Thyroid gland (tissue), 4 donors: ENCODE data around the gene ZNF687. TPM values are rescaled to one million over a fixed set of nuclear protein-coding genes. Genes with fewer than 3 reads are reported as not detected.
A peak's percentile ranks its signal among the peaks of the same experiment; 100 is the strongest.

Experiments used
- DNase-seq, 2 donors: peaks; one replicate each; pipeline ENCODE4 v3.0.0-alpha.2; 2019
- H3K27ac ChIP-seq, 3 donors: fragments of 200-600 bp; sonication (generic); 1 replicate in 2 of 3; 2 replicates in 1 of 3; pipeline ENCODE4 v1.5.1; 2016 to 2019; ENCODE audit warnings: mild to moderate bottlenecking in 1 of 3, moderate library complexity in 1 of 3
- H3K27me3 ChIP-seq: fragments of 200-600 bp; sonication (generic); one replicate; pipeline ENCODE4 v1.5.1; 2019
- H3K36me3 ChIP-seq, 2 donors: fragments of 200-600 bp; sonication (generic); one replicate each; pipeline ENCODE4 v1.5.1; 2016 to 2019
- H3K4me1 ChIP-seq, 2 donors: fragments of 200-600 bp; sonication (generic); one replicate each; pipeline ENCODE4 v1.5.1; 2017 to 2019
- H3K4me3 ChIP-seq, 3 donors: fragments of 200-600 bp; sonication (generic); replicated peaks in 1 of 3; 1 replicate in 2 of 3; 2 replicates in 1 of 3; pipeline ENCODE4 v1.5.1; 2016; ENCODE audit warnings: mild to moderate bottlenecking in 1 of 3
- H3K9me3 ChIP-seq: fragments of 200-600 bp; sonication (generic); one replicate; pipeline ENCODE4 v1.5.1; 2017
- POLR2A ChIP-seq, 2 donors: fragments of 450-650 bp; IDR thresholded peaks; one replicate each; pipeline ENCODE4 v1.6.1; 2017; ENCODE audit warnings: antibody characterized with exemption in 2 of 2, mild to moderate bottlenecking in 2 of 2, moderate library complexity in 1 of 2
- WGBS, 2 donors: methylation state at CpG; one replicate each; pipeline ENCODE4 v1.1.5; 2017; 5-methylcytosine and 5-hydroxymethylcytosine counted together
- intact Hi-C: fragments of 100-400 bp; cut with DNase I; formaldehyde crosslinking; loops from one replicate; pipeline ENCODE4 v1.15.1; 2023
- small RNA-seq: library from RNA; depleted of rRNA; stranded (forward); fragments of <200 nt; gene quantifications from one replicate; pipeline ENCODE3, GENCODE V24; 2016
- total RNA-seq, 4 donors: library from RNA; depleted of rRNA; stranded (reverse); fragments of >200 nt; gene quantifications; one replicate each; pipeline ENCODE4 v1.2.3, GENCODE V29; 2016
- TF ChIP-seq, protein P1 (sequence below), 6 experiments: fragments of 200-600 bp in 3 of 6; fragments of 450-650 bp in 3 of 6; sonication (generic) in 3 of 6; IDR thresholded peaks; one replicate each; pipeline ENCODE4 v1.5.1; 2016 to 2019; ENCODE audit warnings: antibody characterized with exemption in 6 of 6, mild to moderate bottlenecking in 2 of 6, inconsistent platforms in 1 of 6, moderate library complexity in 1 of 6

The ZNF687 gene
- total RNA-seq, 4 donors from 2014 or later: 24.2 to 38.0 (median 33.7) TPM

DNA sequence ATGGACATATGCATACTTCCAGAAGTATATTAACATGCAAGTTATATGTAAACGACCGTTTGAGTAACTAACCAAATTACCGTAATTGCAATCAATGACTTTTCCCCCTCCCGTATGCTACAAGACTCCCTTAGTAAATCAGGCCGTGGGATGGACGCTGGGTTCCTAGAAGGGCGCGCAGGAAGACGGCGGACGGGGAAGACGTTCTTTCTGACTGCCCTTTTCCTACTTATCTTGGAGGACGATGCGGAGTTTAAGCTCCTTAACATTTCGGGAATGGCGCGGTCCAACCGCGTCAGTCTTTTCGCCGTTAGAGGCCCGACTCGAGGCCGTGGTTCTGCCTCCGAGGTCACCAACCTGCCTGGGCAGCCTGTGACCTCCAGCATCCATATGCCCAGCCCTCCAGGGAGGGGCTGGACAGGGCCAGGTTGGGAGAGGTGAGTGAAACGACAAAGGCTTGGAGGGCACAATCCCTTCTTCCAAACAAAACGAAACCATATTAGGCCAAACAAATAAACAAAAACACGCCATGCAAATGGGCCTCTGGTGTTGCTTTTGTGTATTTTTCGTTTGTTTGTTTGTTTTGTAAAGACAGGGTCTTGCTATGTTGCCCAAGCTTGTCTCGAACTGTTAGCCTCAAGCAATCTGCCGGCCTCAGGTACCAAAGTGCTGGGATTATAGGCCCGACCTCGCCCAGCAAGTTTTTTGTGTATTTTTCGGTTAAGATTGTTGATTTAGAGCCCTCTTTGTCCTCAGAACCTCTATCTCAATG, 46.0 kb downstream of the ZNF687 start:
- H3K27me3 ChIP-seq: no peaks in the 10 kb centered on the region
- peak overlapping the region; percentile 23 to 94 (median 87) for H3K27ac ChIP-seq
- H3K36me3 ChIP-seq: no peaks in the 10 kb centered on the region
- TF ChIP-seq POLR2A (IDR thresholded peaks at IDR 0.05): no peak
- TF ChIP-seq, protein P1, sequence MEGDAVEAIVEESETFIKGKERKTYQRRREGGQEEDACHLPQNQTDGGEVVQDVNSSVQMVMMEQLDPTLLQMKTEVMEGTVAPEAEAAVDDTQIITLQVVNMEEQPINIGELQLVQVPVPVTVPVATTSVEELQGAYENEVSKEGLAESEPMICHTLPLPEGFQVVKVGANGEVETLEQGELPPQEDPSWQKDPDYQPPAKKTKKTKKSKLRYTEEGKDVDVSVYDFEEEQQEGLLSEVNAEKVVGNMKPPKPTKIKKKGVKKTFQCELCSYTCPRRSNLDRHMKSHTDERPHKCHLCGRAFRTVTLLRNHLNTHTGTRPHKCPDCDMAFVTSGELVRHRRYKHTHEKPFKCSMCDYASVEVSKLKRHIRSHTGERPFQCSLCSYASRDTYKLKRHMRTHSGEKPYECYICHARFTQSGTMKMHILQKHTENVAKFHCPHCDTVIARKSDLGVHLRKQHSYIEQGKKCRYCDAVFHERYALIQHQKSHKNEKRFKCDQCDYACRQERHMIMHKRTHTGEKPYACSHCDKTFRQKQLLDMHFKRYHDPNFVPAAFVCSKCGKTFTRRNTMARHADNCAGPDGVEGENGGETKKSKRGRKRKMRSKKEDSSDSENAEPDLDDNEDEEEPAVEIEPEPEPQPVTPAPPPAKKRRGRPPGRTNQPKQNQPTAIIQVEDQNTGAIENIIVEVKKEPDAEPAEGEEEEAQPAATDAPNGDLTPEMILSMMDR (IDR thresholded peaks at IDR 0.05): no peak
- intact Hi-C loops: no loop called here
- peak overlapping the region; percentile 30 to 82 (median 37) for H3K4me3 ChIP-seq
- 15 to 21% methylated on average over 34 of the region's 34 CpGs for WGBS, 2 donors
- DNase-seq: peak in 1 of 2 donors; percentile 7
- H3K4me1 ChIP-seq: peaks cover 10 to 36% of the 10 kb centered on the region in 2 donors
- no peaks in the 10 kb centered on the region for H3K9me3 ChIP-seq

DNA sequence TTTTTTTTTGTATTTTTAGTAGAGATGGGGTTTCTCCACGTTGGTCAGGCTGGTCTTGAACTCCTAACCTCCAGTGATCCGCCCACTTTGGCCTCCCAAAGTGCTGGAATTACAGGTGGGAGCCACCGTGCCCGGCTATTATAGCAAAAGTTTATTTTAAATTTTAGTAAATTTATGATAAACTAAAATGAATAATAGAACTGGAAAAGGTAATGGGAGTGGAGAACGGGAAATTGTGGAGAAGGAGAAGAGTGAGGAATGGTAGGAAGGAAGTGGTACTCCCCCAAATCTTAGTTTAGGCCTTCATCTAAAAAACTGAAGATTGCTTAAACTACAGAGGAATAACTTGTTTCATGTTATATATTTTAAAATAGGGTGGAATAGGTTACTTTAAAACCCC, 52.7 kb downstream of the ZNF687 start:
- no peak for DNase-seq
- no peak overlapping the region for H3K27ac ChIP-seq

DNA sequence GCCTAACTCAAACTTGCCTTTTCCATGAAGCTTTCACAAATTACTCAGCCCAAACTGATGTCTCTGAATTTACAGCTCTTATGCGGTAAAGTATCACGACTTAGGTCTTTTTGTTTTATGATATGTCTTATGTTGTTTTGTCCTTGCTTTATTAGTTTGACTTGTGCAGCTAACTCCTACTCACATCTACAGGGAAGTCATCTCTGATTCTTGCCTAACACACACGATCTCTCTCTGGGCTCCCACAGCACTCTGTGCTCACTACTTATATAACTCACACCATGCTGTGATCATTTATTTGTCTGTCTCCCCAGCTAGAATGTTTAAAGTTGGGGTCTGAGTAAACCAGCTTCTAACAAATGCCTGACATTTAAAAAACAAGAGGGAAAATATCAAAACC, 54.5 kb downstream of the ZNF687 start:
- H3K9me3 ChIP-seq: no peaks in the 10 kb centered on the region
- peaks cover 0 to 3% of the 10 kb centered on the region in 2 donors for H3K4me1 ChIP-seq
- DNase-seq: no peak
- H3K27me3 ChIP-seq: no peaks in the 10 kb centered on the region
- no peak overlapping the region for H3K4me3 ChIP-seq
- H3K27ac ChIP-seq: no peak overlapping the region
- WGBS, 2 donors: 92 to 96% methylated on average over 3 of the region's 3 CpGs
- intact Hi-C loops: no loop called here
- TF ChIP-seq, protein P1 (IDR thresholded peaks at IDR 0.05): no peak
- TF ChIP-seq POLR2A (IDR thresholded peaks at IDR 0.05): no peak
- no peaks in the 10 kb centered on the region for H3K36me3 ChIP-seq

More for the DNA sequence above, 52.7 kb downstream of the ZNF687 start:
- Histone ChIP-seq H3K4me1 (no peaks in the 10 kb centered on the region), H3K9me3 (no peaks in the 10 kb centered on the region), H3K27me3 (no peaks in the 10 kb centered on the region), H3K4me3 (no peak overlapping the region), H3K36me3 (no peaks in the 10 kb centered on the region)
- intact Hi-C loops: no loop called here
- 88 to 94% methylated on average over 5 of the region's 5 CpGs for WGBS, 2 donors
- TF ChIP-seq, protein P1 (IDR thresholded peaks at IDR 0.05): no peak
- TF ChIP-seq POLR2A (IDR thresholded peaks at IDR 0.05): no peak

DNA sequence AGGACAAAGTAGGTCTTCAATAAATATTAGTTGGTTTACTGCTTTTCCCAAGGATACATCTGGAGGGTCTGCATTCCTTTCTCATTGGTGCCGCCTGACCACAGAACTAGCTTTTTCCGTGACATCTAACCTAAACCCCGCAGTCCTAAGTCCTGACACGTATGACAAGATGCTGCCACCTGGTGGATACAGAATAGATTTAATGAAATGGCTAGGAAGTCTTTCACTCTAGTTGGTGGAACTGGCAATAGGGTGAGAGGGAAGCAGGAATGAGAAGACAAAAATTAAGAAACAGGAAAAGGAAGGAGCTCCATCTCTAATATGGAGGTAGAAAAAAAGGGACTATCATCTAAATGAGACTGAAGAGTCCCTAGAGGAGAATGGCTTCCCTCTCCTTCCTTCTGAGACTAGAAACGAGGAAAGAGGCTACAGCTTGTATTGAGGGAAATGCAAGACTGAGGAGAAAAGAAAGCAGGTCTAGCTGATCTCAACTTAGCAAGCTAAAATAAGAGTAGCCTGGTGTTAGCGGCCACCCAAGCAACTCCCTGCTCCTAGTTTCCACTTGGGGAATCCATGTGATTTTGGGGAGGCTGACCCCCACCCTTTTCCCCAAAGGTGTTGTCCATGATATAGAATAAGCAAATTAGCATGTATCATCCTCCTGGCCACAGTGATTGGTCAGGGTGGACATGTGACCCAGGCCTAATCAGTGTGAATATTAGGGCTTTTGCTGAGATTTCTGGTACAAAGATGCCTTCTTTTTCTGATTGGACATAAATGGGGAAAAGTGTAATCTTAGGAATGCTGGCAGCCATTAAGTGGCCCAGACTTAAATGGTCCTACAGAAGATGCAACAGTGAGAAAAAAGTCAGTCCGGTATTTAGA, 59.0 kb downstream of the ZNF687 start:
- DNase-seq: peak; percentile 31 to 42
- WGBS, 2 donors: 40 to 41% methylated on average over 7 of the region's 7 CpGs

More for the DNA sequence above, 59.0 kb downstream of the ZNF687 start:
- no peaks in the 10 kb centered on the region for H3K9me3 ChIP-seq
- H3K4me3 ChIP-seq: no peak overlapping the region
- peak overlapping the region in 1 of 3 donors; percentile 2 for H3K27ac ChIP-seq
- peaks cover 14 to 17% of the 10 kb centered on the region in 2 donors for H3K36me3 ChIP-seq
- no peaks in the 10 kb centered on the region for H3K27me3 ChIP-seq
- TF ChIP-seq, protein P1 (IDR thresholded peaks at IDR 0.05): peak; percentile 31 to 79 (median 68)
- TF ChIP-seq POLR2A (IDR thresholded peaks at IDR 0.05): no peak
- peaks cover 4 to 8% of the 10 kb centered on the region in 2 donors for H3K4me1 ChIP-seq
- intact Hi-C loops: no loop called here

Small RNA genes lying within 50 kb of the gene (small RNA-seq; reads per million reads assigned to genes)
- not detected for gene RN7SL444P

Other genes with a start within 250 kb of the ZNF687 start
- 10 to 100 TPM in 1 of 4 donors, 1 to 10 TPM in 3; 4.0 to 16.8 (median 5.0) TPM for gene BNIPL, start 245.7 kb upstream of the ZNF687 start, total RNA-seq
- gene C1orf56, start 234.5 kb upstream of the ZNF687 start, total RNA-seq: 10 to 100 TPM in 3 of 4 donors, 1 to 10 TPM in 1; 7.8 to 22.6 (median 14.8) TPM
- 10 to 100 TPM; 64.9 to 95.3 (median 82.2) TPM for gene CDC42SE1, start 222.7 kb upstream of the ZNF687 start, total RNA-seq
- gene MLLT11, start 221.9 kb upstream of the ZNF687 start, total RNA-seq: 1 to 10 TPM in 2 of 4 donors, under 1 TPM in 2; 0.46 to 1.6 (median 1.2) TPM
- gene GABPB2, start 211.5 kb upstream of the ZNF687 start, total RNA-seq: 10 to 100 TPM; 14.9 to 22.2 (median 18.3) TPM
- 1 to 10 TPM; 2.5 to 5.9 (median 3.4) TPM for gene SEMA6C, start 135.7 kb upstream of the ZNF687 start, total RNA-seq
- 1 to 10 TPM; 2.2 to 4.2 (median 2.4) TPM for gene TNFAIP8L2, start 125.7 kb upstream of the ZNF687 start, total RNA-seq
- 10 to 100 TPM; 13.4 to 19.7 (median 15.7) TPM for gene LYSMD1, start 116.4 kb upstream of the ZNF687 start, total RNA-seq
- 10 to 100 TPM; 13.2 to 44.5 (median 24.5) TPM for gene SCNM1, start 116.2 kb upstream of the ZNF687 start, total RNA-seq
- not detected for gene TMOD4, start 106.3 kb upstream of the ZNF687 start, total RNA-seq
- 10 to 100 TPM; 36.9 to 47.5 (median 39.9) TPM for gene VPS72, start 92.1 kb upstream of the ZNF687 start, total RNA-seq
- gene PIP5K1A, start 83.7 kb upstream of the ZNF687 start, total RNA-seq: 10 to 100 TPM; 53.4 to 74.5 (median 57.8) TPM
- gene PSMD4, start 27.6 kb upstream of the ZNF687 start, total RNA-seq: 100 to 1,000 TPM in 2 of 4 donors, 10 to 100 TPM in 2; 77.1 to 110 (median 96.5) TPM
- gene PI4KB, start 45.1 kb downstream of the ZNF687 start, total RNA-seq: 100 to 1,000 TPM in 3 of 4 donors, 10 to 100 TPM in 1; 93.1 to 110 (median 107) TPM
- gene RFX5, start 65.0 kb downstream of the ZNF687 start, total RNA-seq: 10 to 100 TPM; 36.0 to 69.9 (median 58.4) TPM
- 100 to 1,000 TPM; 151 to 513 (median 310) TPM for gene SELENBP1, start 90.4 kb downstream of the ZNF687 start, total RNA-seq
- gene PSMB4, start 117.3 kb downstream of the ZNF687 start, total RNA-seq: 100 to 1,000 TPM; 154 to 283 (median 226) TPM
- 100 to 1,000 TPM in 1 of 4 donors, 10 to 100 TPM in 3; 66.0 to 103 (median 88.3) TPM for gene POGZ, start 177.2 kb downstream of the ZNF687 start, total RNA-seq
- gene CGN, start 229.1 kb downstream of the ZNF687 start, total RNA-seq: 10 to 100 TPM in 1 of 4 donors, 1 to 10 TPM in 3; 7.7 to 14.9 (median 8.7) TPM